ENCODE results near the gene CD79A. TPM values are rescaled to one million over a fixed set of nuclear protein-coding genes. Genes with fewer than 3 reads are reported as not detected.

CD79A gene
- polyA plus RNA-seq, 5 donors, result 0.39 to 2.4 (median 1.3) TPM

Other genes starting within 250 kb of the CD79A start
- gene CEACAM7, start 189.0 kb upstream of the CD79A start, polyA plus RNA-seq (ENCODE audit: insufficient read depth in 1 of 5, insufficient read length in 5 of 5, low replicate concordance in 1 of 5), result under 1 TPM in 4 of 5 donors, not detected in 1; 0.06 to 0.22 (median 0.10) TPM
- under 1 TPM; 0.14 to 0.58 (median 0.23) TPM for gene CEACAM5, start 168.7 kb upstream of the CD79A start, polyA plus RNA-seq (ENCODE audit: insufficient read depth in 1 of 5, insufficient read length in 5 of 5, low replicate concordance in 1 of 5)
- 1 to 10 TPM; 2.8 to 3.4 (median 2.9) TPM for gene CEACAM6, start 121.7 kb upstream of the CD79A start, polyA plus RNA-seq (ENCODE audit: insufficient read depth in 1 of 5, insufficient read length in 5 of 5, low replicate concordance in 1 of 5)
- under 1 TPM in 4 of 5 donors, not detected in 1; 0.16 to 0.39 (median 0.23) TPM for gene CEACAM3, start 80.7 kb upstream of the CD79A start, polyA plus RNA-seq (ENCODE audit: insufficient read depth in 1 of 5, insufficient read length in 5 of 5, low replicate concordance in 1 of 5)
- not detected for gene LYPD4, start 32.6 kb upstream of the CD79A start, polyA plus RNA-seq (ENCODE audit: insufficient read depth in 1 of 5, insufficient read length in 5 of 5, low replicate concordance in 1 of 5)
- not detected for gene DMRTC2, start 32.2 kb upstream of the CD79A start, polyA plus RNA-seq (ENCODE audit: insufficient read depth in 1 of 5, insufficient read length in 5 of 5, low replicate concordance in 1 of 5)
- gene RPS19, start 17.0 kb upstream of the CD79A start, polyA plus RNA-seq (ENCODE audit: insufficient read depth in 1 of 5, insufficient read length in 5 of 5, low replicate concordance in 1 of 5), result 1,000 to 10,000 TPM; 1,580 to 2,598 (median 1,786) TPM
- gene ARHGEF1, start 5.9 kb downstream of the CD79A start, polyA plus RNA-seq (ENCODE audit: insufficient read depth in 1 of 5, insufficient read length in 5 of 5, low replicate concordance in 1 of 5), result 10 to 100 TPM; 51.2 to 86.8 (median 78.4) TPM
- gene ERFL, start 51.2 kb downstream of the CD79A start, polyA plus RNA-seq (ENCODE audit: insufficient read depth in 1 of 5, insufficient read length in 5 of 5, low replicate concordance in 1 of 5), result under 1 TPM in 4 of 5 donors, not detected in 1; 0.13 to 0.24 (median 0.20) TPM
- 100 to 1,000 TPM in 1 of 5 donors, 10 to 100 TPM in 4; 42.9 to 115 (median 68.9) TPM for gene RABAC1, start 82.0 kb downstream of the CD79A start, polyA plus RNA-seq (ENCODE audit: insufficient read depth in 1 of 5, insufficient read length in 5 of 5, low replicate concordance in 1 of 5)
- gene ATP1A3, start 117.0 kb downstream of the CD79A start, polyA plus RNA-seq (ENCODE audit: insufficient read depth in 1 of 5, insufficient read length in 5 of 5, low replicate concordance in 1 of 5), result under 1 TPM in 3 of 5 donors, not detected in 2; 0.19 to 0.38 (median 0.24) TPM
- gene GRIK5, start 192.9 kb downstream of the CD79A start, polyA plus RNA-seq (ENCODE audit: insufficient read depth in 1 of 5, insufficient read length in 5 of 5, low replicate concordance in 1 of 5), result 1 to 10 TPM; 3.8 to 8.0 (median 6.0) TPM
- gene ZNF574, start 198.9 kb downstream of the CD79A start, polyA plus RNA-seq (ENCODE audit: insufficient read depth in 1 of 5, insufficient read length in 5 of 5, low replicate concordance in 1 of 5), result 10 to 100 TPM in 4 of 5 donors, 1 to 10 TPM in 1; 9.6 to 16.1 (median 12.2) TPM